ENCODE measurements around the gene MACROD2. TPM values are rescaled to one million over a fixed set of nuclear protein-coding genes. Genes with fewer than 3 reads are reported as not detected.

MACROD2 gene
- total and polyA plus RNA-seq, 2 experiments from 2014 or later = 2.8 to 4.3 TPM

- Histone ChIP-seq H3K27ac (ENCODE audit: low read depth) (no peak overlapping the region), H3K4me3 (no peak overlapping the region), H3K9me2 (ENCODE audit: insufficient read depth) (peaks cover 15% of the 10 kb centered on the region; the same call in 1 of the 2 replicates), H3K4me1 (ENCODE audit: insufficient read depth) (no peaks in the 10 kb centered on the region), H3K4me2 (no peak overlapping the region), H3F3A (replicated peaks; ENCODE audit: low read depth) (no peaks in the 10 kb centered on the region), H3K79me2 (replicated peaks; ENCODE audit: insufficient read depth) (no peaks in the 10 kb centered on the region), H2AFZ (no peak overlapping the region), H3K27me3 (ENCODE audit: insufficient read depth) (no peaks in the 10 kb centered on the region), H4K20me1 (replicated peaks; ENCODE audit: insufficient read depth) (no peaks in the 10 kb centered on the region), H3K36me3 (ENCODE audit: insufficient read depth) (no peaks in the 10 kb centered on the region)
- H3K27me3 Mint-ChIP-seq (ENCODE audit: insufficient read depth, low read depth, poor library complexity) = no peaks in the 10 kb centered on the region
- DNase-seq (ENCODE audit: low spot score) (no peak), ATAC-seq (no peak)
- no peaks in the 10 kb centered on the region for H3K36me3 Mint-ChIP-seq (ENCODE audit: low read depth)
- TF ChIP-seq ZNF114 (CRISPR knock-in tag; IDR thresholded peaks at IDR 0.05) (no peak), EZH2 (IDR thresholded peaks at IDR 0.05; ENCODE audit: low read depth, unreplicated experiment) (no peak), CREB1 (CRISPR knock-in tag; IDR thresholded peaks at IDR 0.05; ENCODE audit: low read depth) (no peak)
- H3K9me3 Mint-ChIP-seq = no peaks in the 10 kb centered on the region; the same call in 2 of the 3 replicates
- H3K27ac Mint-ChIP-seq = no peak overlapping the region
- H3K4me1 Mint-ChIP-seq = no peaks in the 10 kb centered on the region
- H3K4me3 Mint-ChIP-seq = no peak overlapping the region
These were observed 2105.5 kb downstream of the MACROD2 start for GRCh38 chr20:16100767-16101166.

Small RNAs within 50 kb of the gene (small RNA-seq; reads per million reads assigned to genes)
- gene RN7SL864P (ENCODE audit: low replicate concordance) (not detected), gene RNA5SP475 (ENCODE audit: low replicate concordance) (not detected), gene RNU6-1159P (ENCODE audit: low replicate concordance) (not detected), gene RNU6-115P (ENCODE audit: low replicate concordance) (not detected), gene RNU6-228P (ENCODE audit: low replicate concordance) (not detected), gene RNU6-278P (ENCODE audit: low replicate concordance) (not detected), gene RPS3P1 (ENCODE audit: low replicate concordance) (not detected)

Other genes starting within 250 kb of the MACROD2 start
- gene ESF1, start 210.6 kb upstream of the MACROD2 start, total RNA-seq (2014; rRNA removed; shearing (Covaris generic)) = 20.5 and 21.9 TPM in 2 replicates
- 65.0 and 71.7 TPM in 2 replicates for gene ESF1, start 210.6 kb upstream of the MACROD2 start, polyA plus RNA-seq (2016; fragmentation: Nextera tagmentation; extraction: Ambion mirVana)
- gene NDUFAF5, start 210.5 kb upstream of the MACROD2 start, total RNA-seq (2014; rRNA removed; shearing (Covaris generic)) = 18.0 and 25.3 TPM in 2 replicates
- gene NDUFAF5, start 210.5 kb upstream of the MACROD2 start, polyA plus RNA-seq (2016; fragmentation: Nextera tagmentation; extraction: Ambion mirVana) = 23.1 and 33.0 TPM in 2 replicates
- gene SEL1L2, start 4.9 kb upstream of the MACROD2 start, total RNA-seq (2014; rRNA removed; shearing (Covaris generic)) = not detected in 2 replicates
- gene SEL1L2, start 4.9 kb upstream of the MACROD2 start, polyA plus RNA-seq (2016; fragmentation: Nextera tagmentation; extraction: Ambion mirVana) = not detected in 2 replicates

Data from GM23338 (cell line).